AG04449 (cell line): Measurements from ENCODE around the gene HARBI1.

Experiments
- CTCF ChIA-PET: fragments of 350-600 bp; formaldehyde crosslinking; extraction: SDS; loops from one replicate; lab custom pipeline; 2021; ENCODE audit warnings: antibody characterized with exemption; lab: Yijun Ruan, JAX
- POLR2A ChIA-PET: fragments of 400-600, 350-600 bp; formaldehyde crosslinking; extraction: SDS; loops from one replicate; lab custom pipeline; 2020; ENCODE audit warnings: antibody characterized with exemption, inconsistent platforms; lab: Yijun Ruan, JAX
- DNase-seq: peaks from one replicate; pipeline ENCODE4 v3.0.0-alpha.2; 2010; ENCODE audit warnings: low read depth, low spot score
- H3K4me3 ChIP-seq: 2 replicates; pipeline ENCODE4 v1.5.1; 2011; ENCODE audit warnings: low read depth, mild to moderate bottlenecking, control low read depth, low read length
- CTCF ChIP-seq: IDR thresholded peaks from one replicate; pipeline ENCODE4 v1.5.1; 2011; ENCODE audit warnings: mild to moderate bottlenecking, moderate library complexity, low read length, control low read depth, inconsistent platforms; ENCODE audit not compliant: insufficient read depth; ENCODE audit errors: missing control alignments

HARBI1 gene

GRCh38 chr11:46577058-46577457 is 40.0 kb downstream of the HARBI1 start:
- ChIA-PET CTCF (interaction anchor here (1.0 kb wide), 1 partner anchor 48 kb away, joined by 4 read pairs; no protein-coding TSS in a partner anchor), POLR2A (no interaction called here)
- no peak for TF ChIP-seq CTCF
- H3K4me3 ChIP-seq, result no peak overlapping the region
- no peak for DNase-seq

- no peak for TF ChIP-seq CTCF
- ChIA-PET POLR2A (no interaction called here), CTCF (interaction anchor here (1.4 kb wide), 1 partner anchor 183 kb away, joined by 4 read pairs; the partner anchor contains the start of gene CHRM4)
- H3K4me3 ChIP-seq, result no peak overlapping the region
- DNase-seq, result no peak
Measured at GRCh38 chr11:46574656-46575055, 42.4 kb downstream of the HARBI1 start.

GRCh38 chr11:46570790-46571398 is 46.1 kb downstream of the HARBI1 start:
- CTCF ChIA-PET, result interaction anchor here (0.9 to 2.2 kb wide), 5 partner anchors 9 to 33 kb away, joined by 3 to 6 read pairs (median 4); no protein-coding TSS in a partner anchor

GRCh38 chr11:46565232-46565840 is 51.7 kb downstream of the HARBI1 start:
- ChIA-PET POLR2A (no interaction called here), CTCF (no interaction called here)
- TF ChIP-seq CTCF, result no peak
- no peak for DNase-seq
- no peak overlapping the region for H3K4me3 ChIP-seq

More at GRCh38 chr11:46570790-46571398, 46.1 kb downstream of the HARBI1 start:
- DNase-seq, result no peak
- no peak overlapping the region for H3K4me3 ChIP-seq
- POLR2A ChIA-PET, result no interaction called here
- no peak for TF ChIP-seq CTCF

- H3K4me3 ChIP-seq, result no peak overlapping the region
- TF ChIP-seq CTCF, result no peak
- no peak for DNase-seq
- POLR2A ChIA-PET, result no interaction called here
- CTCF ChIA-PET, result interaction anchor here (1.1 kb wide), 1 partner anchor 176 kb away, joined by 5 read pairs; no protein-coding TSS in a partner anchor
Measured at GRCh38 chr11:46564459-46564858, 52.6 kb downstream of the HARBI1 start.

- no peak for TF ChIP-seq CTCF
- ChIA-PET POLR2A (no interaction called here), CTCF (interaction anchor here (1.1 to 1.5 kb wide), 2 partner anchors 8 to 33 kb away, joined by 3 to 4 read pairs; no protein-coding TSS in a partner anchor)
- DNase-seq, result no peak
- H3K4me3 ChIP-seq, result no peak overlapping the region
Measured at GRCh38 chr11:46562527-46562926, 54.5 kb downstream of the HARBI1 start.
